GM12875 (cell line): ENCODE results near the gene GRM2.

Source experiments
- H3K4me3 ChIP-seq: one replicate; pipeline ENCODE4 v1.5.1; 2011; ENCODE audit warnings: low read depth, low read length, control low read depth
- TF ChIP-seq, protein P1 (sequence below): IDR thresholded peaks from 2 replicates; pipeline ENCODE4 v1.5.1; 2011; ENCODE audit warnings: low read depth, mild to moderate bottlenecking, control low read depth, inconsistent platforms, low read length, moderate library complexity, borderline replicate concordance; ENCODE audit not compliant: insufficient read depth

GRM2 gene

DNA sequence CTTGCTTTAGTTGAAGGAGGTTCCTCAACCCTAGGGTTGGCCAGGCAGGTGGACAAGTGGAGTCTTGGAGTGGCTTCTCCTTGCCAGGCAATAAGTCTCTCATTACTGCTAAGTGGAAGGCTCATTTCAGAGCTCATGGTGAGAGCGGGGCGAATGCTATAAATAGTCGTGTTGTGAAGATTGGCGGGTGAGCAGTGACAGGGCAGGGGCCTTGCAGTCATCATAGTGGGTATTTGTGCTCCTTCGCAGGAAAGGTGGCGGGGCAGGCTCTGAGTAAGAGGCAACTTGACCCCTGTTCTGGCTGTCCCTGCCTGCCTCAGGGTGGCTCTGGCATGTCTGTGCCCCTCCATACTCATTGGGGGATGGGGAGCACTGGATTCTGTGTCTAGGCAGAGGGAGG is 8.7 kb upstream of the GRM2 start:
- H3K4me3 ChIP-seq = no peak overlapping the region
- TF ChIP-seq, protein P1, sequence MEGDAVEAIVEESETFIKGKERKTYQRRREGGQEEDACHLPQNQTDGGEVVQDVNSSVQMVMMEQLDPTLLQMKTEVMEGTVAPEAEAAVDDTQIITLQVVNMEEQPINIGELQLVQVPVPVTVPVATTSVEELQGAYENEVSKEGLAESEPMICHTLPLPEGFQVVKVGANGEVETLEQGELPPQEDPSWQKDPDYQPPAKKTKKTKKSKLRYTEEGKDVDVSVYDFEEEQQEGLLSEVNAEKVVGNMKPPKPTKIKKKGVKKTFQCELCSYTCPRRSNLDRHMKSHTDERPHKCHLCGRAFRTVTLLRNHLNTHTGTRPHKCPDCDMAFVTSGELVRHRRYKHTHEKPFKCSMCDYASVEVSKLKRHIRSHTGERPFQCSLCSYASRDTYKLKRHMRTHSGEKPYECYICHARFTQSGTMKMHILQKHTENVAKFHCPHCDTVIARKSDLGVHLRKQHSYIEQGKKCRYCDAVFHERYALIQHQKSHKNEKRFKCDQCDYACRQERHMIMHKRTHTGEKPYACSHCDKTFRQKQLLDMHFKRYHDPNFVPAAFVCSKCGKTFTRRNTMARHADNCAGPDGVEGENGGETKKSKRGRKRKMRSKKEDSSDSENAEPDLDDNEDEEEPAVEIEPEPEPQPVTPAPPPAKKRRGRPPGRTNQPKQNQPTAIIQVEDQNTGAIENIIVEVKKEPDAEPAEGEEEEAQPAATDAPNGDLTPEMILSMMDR = no peak

DNA sequence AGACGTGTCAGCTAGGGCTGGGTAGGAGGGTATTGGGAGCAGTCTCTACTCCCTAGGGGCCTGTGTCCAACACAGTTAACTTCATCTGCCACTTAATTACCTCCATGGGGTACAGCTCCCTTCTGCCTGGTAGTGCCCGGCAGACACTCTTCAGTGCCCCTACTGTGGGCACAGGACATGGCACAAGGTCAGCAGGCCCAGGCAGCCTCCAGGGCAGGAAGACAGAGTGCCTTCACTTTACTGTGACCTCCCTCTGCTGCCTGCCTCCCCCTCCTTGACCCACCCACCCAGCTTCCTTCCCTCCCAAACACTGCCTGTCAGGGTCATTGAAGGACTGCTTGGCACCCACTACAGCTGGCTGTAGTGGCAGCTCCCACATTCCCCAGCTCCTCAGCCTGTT is 6.5 kb upstream of the GRM2 start:
- no peak overlapping the region for H3K4me3 ChIP-seq
- TF ChIP-seq, protein P1 = no peak

DNA sequence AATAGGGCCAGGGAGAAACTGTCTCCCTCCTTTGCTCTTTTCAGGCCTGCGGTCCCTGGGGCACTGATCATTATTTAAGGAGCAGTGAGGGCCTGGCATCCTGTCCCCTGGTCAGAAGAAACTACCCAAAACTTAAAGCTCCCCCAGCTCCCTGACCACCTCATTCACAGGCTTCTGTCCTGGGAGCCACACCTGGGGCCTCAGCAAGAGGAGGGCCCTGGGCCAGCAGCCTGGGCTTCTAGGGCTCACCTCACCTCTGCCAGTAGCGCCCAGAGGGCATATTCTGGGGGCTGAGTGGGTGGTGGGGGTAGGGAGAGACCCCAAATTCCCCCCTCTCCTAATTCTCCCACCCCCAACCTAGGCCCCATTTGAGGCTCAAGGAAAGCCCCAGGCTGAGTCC is 4.7 kb upstream of the GRM2 start:
- TF ChIP-seq, protein P1 = no peak
- no peak overlapping the region for H3K4me3 ChIP-seq

DNA sequence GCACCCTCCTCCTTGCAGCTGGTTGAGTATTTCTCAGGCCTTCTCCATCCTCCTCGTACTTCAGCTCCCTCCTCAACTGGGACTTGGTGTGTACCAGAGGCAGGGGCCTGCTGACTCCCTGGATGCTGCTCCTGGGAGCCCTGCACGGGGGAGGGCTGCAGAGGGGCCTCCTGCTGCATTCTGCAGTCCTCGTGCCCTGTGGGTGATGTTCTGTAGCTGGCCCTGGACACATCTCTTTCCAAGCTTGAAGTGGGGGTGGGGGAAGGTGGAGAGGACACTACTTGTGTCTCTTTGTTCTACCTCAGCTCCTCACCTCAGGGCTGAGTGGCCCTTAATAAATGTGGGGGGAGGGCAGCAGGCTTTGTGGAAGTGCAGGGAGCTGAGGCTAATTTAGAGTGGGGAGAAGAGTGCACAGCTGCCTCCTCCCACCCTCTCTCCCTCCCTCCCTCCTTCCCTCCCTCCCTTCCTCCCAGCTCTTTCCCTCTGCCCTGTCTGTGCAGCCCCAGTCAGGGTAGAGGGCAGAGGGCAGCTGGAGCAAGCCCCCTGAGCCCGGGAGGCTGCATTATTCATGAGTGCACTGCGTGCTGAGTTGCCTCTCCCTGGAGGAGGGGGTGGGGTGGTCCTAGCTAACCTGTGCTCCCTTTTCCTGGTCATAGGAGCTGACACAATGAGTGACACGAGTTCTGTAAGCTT is 3.7 kb upstream of the GRM2 start:
- TF ChIP-seq, protein P1 = no peak
- no peak overlapping the region for H3K4me3 ChIP-seq

DNA sequence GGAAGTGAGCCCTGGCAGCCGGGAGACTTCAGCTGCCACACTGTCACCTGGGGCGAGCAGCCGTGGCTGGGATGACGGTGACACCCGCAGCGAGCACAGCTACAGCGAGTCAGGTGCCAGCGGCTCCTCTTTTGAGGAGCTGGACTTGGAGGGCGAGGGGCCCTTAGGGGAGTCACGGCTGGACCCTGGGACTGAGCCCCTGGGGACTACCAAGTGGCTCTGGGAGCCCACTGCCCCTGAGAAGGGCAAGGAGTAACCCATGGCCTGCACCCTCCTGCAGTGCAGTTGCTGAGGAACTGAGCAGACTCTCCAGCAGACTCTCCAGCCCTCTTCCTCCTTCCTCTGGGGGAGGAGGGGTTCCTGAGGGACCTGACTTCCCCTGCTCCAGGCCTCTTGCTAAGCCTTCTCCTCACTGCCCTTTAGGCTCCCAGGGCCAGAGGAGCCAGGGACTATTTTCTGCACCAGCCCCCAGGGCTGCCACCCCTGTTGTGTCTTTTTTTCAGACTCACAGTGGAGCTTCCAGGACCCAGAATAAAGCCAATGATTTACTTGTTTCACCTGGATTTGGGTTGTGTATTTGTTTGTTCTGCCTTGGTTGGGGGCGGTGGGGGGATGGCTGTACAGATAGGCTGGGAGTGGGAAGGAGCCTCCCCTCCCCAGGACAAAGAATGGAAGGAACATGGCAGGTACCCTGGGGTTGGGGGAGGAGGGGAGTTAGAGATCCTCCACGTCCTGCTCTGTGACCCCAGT is 2.9 kb upstream of the GRM2 start:
- no peak overlapping the region for H3K4me3 ChIP-seq
- TF ChIP-seq, protein P1 = no peak

DNA sequence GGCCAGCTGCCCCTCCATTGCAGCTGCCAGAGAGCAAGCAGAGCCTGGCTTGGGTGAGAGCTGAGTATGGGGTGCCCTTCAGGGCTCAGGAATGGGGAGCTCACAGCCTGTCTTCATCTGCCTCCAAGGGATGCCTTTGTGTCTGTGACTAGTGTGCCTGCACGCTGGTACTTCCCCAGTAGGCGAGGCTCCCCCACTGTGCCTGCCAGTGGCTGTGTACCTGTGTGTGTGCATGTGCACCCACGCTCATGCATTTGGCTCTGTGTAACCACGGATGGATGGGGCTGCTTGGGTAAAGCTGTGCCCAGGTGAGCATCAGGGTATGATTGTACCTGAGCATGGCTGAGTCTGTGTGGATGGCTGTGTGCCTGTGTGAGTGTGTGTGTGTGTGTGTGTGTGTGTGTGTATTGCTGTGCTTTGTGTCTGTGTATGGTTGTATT is 2.3 kb upstream of the GRM2 start:
- TF ChIP-seq, protein P1 = no peak
- H3K4me3 ChIP-seq = no peak overlapping the region
